Body of pancreas (tissue), 4 donors: ENCODE data around the gene VPS26A.

ENCODE experiments used
- CTCF ChIP-seq, 7 experiments: fragments of 450-650 bp in 4 of 7; fragments of 200-600 bp in 3 of 7; sonication (generic) in 3 of 7; IDR thresholded peaks; one replicate each; pipeline ENCODE4 v1.5.1; 2016 to 2019; ENCODE audit warnings: antibody characterized with exemption in 7 of 7
- POLR2A ChIP-seq, 3 donors: fragments of 450-650 bp; IDR thresholded peaks; one replicate each; pipeline ENCODE4 v1.6.1; 2016; ENCODE audit warnings: antibody characterized with exemption in 3 of 3, mild to moderate bottlenecking in 2 of 3

GRCh38 chr10:69220507-69220906, 96.5 kb downstream of the VPS26A start:
- TF ChIP-seq CTCF (IDR thresholded peaks at IDR 0.05) (no peak), POLR2A (IDR thresholded peaks at IDR 0.05) (no peak)
